Cerebellar cortex (tissue), 1 donor: ENCODE measurements around the gene GREB1L.
"Not testable (repeated sequence)": the region's sequence is repeated elsewhere in the genome, so short reads cannot be mapped to it uniquely, and the experiment has no call there.

Experiments used
- DNase-seq: peaks from one replicate; pipeline ENCODE4 v3.0.0-alpha.2; 2015; ENCODE audit warnings: low spot score

Gene GREB1L

DNA sequence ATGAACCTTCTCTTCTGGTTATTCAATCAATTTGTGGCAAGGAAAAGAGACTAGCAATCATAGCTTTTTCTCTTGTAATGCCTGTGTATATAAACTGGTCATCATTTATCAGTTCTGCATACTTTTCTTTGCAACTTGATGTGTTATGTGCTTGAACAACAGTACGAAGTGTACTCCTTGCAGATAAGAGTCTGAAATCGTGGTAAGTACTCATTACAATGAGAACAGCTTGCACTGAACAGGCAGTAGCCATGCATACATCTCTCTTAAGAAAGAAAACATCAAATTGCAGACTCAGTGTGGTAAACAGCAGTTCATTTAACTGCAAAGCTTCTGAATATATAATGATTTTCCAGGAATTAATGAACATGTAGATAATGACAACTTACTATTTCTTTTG lies 64.3 kb downstream of the GREB1L start:
- DNase-seq, result no peak

DNA sequence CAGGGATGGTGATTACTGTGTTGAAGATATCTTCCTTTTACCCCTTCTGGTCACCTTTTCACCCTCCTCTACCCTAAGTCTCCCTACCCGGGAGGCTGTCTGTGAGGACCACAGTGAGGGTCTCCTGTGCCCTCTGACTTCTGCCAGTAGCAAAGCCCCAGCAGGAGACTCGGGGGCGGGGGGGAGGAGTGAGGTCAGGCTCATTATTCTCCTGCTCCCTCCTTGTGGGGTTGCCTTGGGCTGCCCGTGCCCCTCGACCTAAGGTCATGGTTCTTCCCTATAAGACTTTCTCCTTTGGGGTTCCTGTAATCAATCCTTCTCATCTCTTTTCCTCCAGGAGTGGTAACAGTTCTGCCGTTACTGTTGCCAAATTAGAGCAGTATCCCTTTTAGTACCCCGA lies 65.5 kb downstream of the GREB1L start:
- no peak for DNase-seq

DNA sequence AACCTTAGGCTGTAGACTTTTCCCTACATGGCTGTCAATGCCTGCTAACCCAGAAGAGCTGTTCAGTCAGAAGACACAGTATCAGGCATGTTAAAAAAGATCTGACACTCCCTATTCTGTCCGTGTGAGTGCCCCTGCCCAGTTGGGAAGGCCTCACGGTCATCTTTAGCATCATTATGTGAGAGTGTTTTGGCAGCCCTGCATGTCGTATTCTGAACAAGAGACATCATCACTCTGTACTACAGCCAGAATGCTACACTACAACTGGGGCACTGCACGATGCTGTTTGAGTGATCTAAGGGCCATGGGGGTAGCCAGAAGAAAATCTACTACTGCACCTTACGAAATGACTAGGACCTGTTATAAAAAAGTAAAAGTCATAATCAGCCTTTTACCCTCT lies 67.2 kb downstream of the GREB1L start:
- no peak for DNase-seq

DNA sequence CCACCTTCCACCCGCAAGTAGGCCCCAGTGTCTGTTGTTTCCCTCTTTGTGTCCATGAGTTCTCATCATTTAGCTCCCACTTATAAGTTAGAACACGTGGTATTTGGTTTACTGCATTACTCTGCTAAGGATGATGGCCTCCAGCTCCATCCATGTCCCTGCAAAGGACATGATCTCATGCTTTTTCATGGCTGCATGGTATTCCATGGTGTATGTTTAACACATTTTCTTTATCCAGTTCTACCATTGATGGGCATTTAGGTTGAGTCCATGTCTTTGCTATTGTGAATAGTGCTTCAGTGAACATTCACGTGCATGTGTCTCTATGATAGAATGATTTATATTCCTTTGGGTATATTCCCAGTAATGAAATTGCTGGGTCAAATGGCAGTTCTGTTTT lies 69.9 kb downstream of the GREB1L start:
- DNase-seq, result not testable (repeated sequence)

DNA sequence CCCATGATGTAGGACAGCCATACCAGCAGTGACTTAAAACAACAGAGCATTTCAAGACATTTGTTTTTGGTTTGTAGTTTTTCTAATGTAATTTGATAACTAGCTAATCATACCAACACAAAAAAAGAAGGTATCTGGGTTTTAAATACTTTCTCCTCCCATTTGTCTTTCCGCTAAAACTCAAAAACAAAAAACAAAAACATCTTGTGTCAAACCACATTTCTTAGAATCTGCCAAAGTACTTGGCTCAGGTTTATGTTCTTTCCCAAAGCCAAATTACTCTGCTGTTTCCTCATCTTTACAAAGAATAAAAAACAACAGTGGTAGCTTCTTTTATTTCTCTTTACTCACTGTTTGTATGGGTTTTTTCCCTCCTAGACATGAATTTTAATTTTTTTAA lies 71.5 kb downstream of the GREB1L start:
- DNase-seq, result no peak

DNA sequence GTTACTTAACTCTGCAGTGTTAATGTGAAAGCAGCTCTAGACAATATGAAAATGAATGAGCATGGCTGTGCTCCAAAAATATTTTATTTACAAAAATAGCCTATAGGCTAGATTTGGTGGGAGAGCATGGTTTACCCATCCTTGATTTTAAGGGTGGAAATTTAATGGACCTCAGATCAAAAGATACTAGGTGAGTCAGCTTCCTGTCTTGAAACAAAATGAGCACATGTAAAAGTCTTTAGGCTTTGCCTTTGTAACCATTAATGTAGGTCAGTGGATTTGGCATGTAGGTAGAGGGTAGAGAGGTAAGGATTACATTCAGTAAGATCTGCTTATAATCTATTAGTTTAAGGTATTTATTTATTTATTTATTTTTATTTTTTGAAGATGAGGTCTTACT lies 72.7 kb downstream of the GREB1L start:
- no peak for DNase-seq

DNA sequence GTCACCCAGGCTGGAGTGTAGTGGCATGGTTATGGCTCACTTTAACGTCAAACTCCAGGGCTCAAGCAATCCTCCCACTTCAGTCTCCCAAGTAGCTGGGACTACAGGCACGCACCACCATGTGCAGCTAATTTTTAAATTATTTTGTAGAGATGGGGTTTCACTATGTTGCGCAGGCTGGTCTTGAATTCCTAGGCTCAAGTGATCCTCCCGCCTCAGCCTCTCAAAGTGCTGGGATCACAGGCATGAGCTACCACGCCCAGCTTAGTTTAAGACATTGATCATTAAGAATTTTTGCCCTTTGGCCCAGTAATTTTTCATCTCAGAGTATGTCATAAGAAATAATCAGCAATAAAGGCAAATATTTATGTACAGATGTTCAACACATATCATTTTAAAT lies 73.1 kb downstream of the GREB1L start:
- not testable (repeated sequence) for DNase-seq

DNA sequence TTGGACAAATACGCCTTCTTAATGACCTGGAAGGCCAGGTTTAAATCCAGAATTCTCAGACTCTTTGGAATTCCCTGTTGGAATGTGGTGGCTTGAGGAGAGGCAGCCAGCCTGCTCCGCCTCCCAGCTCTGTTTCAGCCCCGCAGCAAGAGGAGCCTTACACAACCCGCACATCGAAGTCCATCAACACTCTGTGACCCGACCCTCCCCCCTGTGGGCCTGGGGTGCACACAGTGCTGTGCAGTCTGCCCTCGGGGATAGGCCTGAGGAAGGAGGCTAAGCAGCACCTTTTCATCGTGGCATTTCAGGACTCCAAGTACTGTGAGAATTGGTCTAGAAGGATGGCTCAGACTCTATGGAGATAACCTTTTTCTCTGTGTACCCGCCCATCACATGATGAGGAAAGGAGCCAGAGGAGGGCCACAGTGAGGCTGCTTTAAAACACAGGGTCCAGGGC lies 73.7 kb downstream of the GREB1L start:
- DNase-seq, result peak; percentile 31

DNA sequence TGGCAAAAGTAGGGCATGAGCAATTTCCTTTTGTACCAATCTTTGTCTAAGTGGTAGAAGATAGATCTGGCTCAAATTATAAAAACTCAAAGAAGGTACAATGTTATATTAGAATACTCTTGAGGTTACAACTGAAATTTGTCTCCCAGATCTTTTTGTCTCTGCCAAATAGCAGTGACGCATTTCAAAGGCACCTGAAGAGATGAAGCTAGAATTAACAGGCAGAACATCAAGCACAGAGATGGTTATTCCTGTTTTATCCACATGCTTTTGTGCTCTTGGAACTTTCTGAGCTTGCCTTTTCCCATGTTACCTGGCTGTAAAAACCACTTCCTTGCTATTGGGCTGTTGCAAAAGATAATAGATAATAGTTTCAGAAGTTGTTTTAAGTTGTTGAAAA lies 74.3 kb downstream of the GREB1L start:
- DNase-seq, result no peak

DNA sequence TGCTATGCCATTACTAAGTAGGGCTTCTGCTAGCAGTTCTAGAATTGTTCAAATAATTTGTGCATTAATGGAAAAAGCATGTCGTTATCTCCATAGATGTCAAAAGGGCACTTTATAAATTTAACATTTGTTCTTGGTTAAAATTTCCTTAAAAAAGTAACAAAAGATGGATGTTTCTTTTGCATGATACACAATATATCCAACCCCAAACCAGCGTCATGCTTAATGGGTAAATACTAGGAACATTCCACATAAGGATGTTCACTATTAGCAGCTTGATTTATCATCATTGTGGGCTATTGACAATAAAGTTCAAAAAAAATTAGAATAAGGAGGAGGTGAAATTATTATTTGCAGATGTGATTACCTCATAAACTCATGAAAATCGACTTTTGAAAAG lies 79.7 kb downstream of the GREB1L start:
- no peak for DNase-seq

DNA sequence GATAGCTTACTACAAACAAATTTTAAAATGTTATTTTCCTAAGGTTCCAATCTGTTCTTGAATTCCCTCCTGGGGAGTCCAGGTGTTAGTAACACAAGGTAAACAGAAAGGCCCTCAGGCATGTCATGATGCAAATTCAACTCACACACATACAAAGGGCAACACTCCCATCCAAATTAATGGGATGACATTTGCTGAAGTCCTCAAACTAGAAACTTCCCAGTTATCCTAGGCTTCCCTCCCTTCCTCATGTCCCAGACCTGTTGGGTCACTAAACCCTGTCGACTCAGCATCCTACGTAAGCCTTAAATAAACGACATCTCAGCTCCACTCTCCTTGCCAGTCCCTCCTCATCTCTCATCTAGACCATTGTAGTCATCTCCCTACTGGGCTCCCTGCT lies 85.1 kb downstream of the GREB1L start:
- DNase-seq, result no peak

DNA sequence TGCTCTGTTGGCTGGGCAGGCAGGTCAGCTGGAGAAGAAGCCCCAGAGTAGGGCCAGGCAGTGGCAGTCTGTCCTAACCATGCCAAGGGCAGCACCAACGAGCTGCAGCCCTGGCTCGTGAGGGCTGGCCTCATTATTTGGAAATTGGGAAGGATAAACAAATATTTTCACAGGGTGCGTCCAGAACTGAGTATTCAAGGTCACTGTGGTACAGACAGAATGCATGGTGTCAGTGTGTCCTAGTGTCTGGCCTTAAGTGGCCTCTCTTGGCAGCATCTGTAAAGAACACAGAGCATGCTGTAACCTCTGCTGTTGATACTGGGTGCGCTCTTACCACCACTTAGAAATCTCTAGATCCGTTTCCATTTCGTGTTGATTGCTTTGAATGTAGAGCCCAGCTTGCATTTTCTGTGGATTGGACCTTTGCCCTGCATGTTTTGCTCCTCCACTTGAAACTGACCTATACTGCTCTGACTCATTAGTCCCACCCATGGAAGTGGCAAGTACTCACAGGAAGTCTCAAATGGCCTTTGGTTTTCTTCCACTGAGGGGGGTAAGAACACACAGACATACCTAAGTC lies 88.2 kb downstream of the GREB1L start:
- DNase-seq, result no peak

DNA sequence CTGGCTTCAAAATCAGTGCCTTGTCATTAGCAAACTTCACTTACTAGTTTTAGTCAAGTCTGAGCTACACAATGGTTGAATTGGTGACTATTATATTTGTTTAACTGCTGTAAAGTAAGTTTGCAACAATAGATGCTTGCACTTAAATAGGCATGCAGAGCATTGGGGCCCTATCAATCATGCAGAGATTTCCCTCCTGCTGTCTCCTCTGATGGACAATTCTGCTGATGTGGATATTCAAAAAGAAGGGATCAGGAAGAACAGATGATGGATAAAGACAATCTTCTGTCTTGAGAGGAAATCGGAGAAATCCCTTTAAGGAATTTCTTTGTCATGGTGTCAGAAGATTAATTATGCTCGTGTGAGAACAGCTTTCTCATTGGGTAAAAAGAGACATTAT lies 89.0 kb downstream of the GREB1L start:
- DNase-seq, result no peak

DNA sequence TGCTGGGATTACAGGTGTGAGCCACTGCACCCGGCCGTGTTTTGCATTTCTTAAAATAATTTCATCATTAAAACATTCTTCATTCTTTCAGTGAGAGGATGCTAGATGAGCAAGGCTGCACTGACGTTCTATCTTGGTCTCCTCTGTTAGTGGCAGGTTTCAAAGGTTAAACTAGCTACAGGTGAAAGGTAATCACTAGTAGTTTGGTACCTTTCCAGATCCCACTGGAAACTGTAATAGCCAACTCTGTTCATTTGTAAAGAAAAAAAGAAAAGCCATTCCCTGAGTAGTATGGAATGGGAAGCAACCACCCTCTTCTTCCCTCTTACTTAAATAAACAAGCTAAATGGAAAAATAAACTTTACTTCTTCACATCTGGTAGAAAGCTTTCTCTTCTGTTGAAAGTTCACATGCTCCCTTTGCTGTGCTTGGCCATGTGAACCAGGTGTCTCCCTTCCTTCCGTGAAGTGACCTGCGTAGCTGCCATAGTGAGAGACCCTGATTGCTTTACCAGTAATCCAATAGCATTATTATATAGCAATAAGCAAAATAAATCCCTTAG lies 94.0 kb downstream of the GREB1L start:
- no peak for DNase-seq

DNA sequence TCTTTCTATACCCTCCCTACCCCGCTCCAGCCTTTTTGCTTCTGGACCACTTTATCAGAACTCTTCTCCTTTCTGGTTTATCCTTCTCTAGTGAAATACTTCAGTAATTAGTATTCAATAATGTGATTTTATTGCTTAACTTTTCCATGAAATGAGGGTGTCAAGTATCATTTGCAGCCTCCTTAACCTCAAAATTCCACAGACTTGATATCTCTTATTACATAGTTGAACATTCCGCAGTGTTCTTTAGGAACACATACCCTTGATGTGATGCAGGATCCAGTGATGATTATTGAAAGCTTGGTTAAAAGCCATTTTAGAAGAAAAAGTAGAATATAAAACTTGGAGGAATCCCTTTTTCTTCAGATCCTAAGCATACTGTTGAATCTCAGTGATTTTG lies 94.8 kb downstream of the GREB1L start:
- DNase-seq, result no peak

DNA sequence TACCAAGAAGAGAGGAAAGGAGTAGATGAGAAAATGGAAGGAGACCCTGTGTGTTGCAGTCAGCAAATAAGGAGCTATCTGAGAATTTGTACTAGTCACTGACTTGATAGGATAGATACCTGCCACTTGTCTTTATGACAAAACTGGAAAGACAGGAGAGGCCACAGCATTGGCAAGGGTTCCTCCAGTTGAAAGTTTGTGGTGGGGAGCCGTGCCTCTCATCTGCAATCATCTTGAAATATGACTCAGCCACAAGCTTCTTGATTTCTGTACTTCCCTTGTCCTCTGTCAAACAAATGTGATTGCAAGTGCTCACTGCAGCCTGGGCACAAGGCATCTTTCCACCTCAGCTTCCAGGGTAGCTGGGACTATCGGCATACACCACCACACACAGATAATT lies 99.1 kb downstream of the GREB1L start:
- DNase-seq, result no peak

DNA sequence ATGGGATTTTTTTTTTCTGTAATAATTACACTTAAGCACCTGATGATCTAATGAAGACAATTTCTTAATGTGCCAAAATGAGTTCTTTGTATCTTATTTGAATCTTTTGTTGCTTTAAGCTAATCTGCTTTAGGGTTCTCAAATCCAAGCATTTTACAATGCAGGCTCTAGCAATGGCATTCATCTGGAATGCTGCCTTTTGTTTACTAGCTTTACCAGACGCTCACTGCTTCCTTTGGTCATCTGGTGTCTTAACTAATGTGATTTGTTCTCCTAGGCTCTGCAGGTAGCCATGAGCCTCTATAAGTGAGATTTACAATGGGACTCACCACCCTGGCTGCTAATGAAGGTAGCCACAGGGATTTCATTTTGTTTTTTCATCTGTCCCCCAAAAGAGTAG lies 100.3 kb downstream of the GREB1L start:
- no peak for DNase-seq

DNA sequence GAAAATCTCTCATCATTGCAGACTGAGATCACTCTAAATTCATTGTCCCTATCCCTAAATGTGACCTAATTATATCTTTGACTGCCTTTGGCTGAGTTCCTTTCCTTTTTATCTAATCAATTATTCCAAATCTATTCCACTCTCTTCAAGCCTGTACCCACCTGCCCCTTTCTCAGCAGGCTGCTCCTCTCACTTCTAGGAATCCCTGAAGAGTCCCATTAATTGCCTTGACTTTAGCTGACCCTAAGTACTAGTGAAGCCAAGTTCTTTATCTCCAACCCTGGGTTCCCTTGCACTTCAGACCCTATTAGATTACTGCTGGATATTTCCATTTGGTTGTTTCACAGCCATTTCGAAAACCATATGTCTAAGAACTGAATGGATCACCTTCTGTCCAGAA lies 102.8 kb downstream of the GREB1L start:
- DNase-seq, result no peak

DNA sequence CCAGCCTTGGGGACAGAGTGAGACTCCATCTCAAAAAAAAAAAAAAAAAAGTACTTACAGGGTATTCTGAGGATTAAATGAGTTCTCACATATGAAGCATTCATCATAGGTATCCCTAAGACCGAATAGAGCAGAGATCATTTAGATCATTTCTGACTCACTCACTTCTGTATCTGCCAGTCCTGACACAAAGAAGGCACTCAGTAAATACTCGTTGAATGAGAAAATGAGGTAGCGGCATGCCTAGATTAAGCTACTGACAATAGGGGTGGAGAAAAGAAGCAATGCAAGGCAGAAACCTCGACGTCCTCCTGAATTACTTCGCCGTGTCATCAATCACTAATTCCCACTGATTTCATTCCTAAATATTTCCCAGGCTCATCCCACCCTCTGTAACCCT lies 103.8 kb downstream of the GREB1L start:
- DNase-seq, result no peak

DNA sequence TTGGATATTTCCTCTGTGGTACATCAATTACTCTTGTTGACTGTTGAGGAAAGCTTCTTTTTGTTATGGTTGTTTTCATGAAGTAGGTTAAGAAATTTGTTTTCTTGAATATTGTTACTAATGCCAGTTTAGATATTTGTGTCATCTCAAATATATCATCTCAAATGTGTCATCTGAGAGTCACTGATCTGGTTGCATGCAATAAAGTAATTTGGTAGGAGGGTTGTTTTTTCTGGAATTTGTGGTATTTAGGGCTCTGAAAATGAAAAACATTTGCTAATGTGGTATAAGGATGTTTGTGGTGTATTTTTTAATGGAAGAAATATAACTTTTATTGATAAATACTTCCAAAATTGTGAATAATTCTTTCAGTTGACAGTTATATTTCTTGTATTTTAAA lies 117.7 kb downstream of the GREB1L start:
- DNase-seq, result no peak

DNA sequence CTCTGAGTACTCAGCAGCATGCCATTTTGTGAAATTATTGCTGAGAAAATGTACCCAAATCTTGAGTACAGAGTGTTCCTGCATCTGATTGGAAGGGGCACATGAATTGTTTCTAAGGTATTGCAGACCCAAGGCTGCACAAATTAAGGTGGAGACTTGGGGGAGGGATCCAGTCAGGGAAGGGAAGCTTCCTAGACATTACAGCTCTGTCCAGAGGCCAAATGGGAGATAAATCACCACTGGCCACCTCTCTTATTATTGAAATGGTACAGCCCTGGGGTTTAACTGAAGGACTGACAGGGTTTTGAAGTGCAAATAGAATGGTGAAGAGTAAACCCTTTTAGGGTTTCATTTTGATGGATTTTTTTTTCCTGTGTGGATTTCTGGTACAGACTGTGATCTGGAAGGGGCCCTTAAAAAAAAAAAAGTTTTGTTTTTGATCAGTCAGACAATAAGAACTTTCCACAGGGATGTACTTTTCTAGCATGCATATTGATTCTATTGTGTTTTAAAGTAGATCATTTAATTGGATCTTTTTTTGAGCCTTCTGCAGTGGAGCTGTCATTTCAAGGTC lies 119.4 kb downstream of the GREB1L start:
- peak; percentile 28 for DNase-seq

DNA sequence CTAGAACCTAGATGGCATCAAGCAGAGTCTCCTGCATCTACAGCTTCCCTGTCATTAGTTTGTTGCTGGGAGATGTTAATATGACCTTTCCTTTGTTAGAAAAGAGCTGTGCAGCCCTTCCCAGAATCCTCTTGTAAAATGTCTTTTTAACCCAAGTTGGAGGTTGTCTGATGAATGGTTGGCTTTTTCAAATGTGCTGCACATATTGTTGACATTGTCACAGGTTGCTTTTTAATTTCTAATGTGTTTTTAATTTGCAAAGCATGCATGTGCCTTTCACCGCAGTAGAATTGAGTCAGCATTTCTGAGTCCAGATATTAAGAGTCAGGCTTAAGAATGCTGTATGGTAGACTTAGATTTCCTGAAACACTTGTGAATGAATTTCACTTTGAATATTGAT lies 120.8 kb downstream of the GREB1L start:
- no peak for DNase-seq

DNA sequence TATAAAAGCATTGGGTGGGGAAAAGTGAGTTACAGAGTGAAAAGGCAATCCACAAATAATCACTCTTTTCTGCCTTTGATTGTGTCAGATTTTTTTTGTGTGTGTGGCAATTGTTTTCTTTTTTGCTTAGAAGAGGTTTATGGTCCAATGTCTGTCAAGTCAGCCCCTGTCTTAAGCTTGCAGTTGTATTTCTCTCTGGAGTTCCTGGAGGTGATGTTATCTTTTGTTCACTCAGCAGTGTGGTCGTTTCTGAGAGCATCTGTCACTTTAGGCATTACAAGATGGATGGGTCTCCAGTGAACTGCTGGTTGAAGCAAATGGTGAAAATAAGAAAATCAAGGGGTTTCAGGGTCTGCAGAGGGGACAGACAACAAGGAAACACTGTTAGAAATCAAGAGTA lies 121.3 kb downstream of the GREB1L start:
- DNase-seq, result no peak

DNA sequence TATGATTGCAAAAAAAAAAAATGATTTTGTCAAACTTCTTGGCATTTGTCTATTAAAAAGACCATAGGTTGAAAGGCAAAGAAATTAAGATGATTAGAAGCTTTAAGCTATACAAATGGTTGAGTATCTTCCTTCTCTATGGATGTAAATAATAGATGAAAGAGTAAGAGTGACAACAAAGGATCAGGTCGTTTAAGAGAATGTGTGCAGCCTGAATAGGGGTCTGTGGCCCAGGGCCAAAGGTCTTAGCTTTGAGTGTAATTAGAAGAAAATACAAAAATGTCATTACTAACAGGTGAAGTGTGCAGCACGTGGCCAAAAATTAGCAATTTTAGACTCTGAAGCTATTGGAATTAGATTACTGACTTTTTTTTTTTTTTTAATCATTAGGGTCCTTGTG lies 122.4 kb downstream of the GREB1L start:
- no peak for DNase-seq
